ENCODE data around the gene RAB3IP. TPM values are rescaled to one million over a fixed set of nuclear protein-coding genes. Genes with fewer than 3 reads are reported as not detected.
"Not testable (repeated sequence)": the region's sequence is repeated elsewhere in the genome, so short reads cannot be mapped to it uniquely, and the experiment has no call there.

RAB3IP gene
- total RNA-seq, 2 donors from 2014 or later = 37.8 to 38.7 TPM

- peaks cover 2 to 10% of the 10 kb centered on the region in 2 donors for H3K9me3 Mint-ChIP-seq
- no peak overlapping the region for H3K27ac Mint-ChIP-seq
- no peaks in the 10 kb centered on the region for H3K4me1 Mint-ChIP-seq (ENCODE audit: low read depth)
- no peak overlapping the region for H3K4me3 Mint-ChIP-seq
- no peak for DNase-seq
- peaks cover 9 to 24% of the 10 kb centered on the region in 2 donors for H3K36me3 Mint-ChIP-seq (ENCODE audit: insufficient read depth in 2 of 2)
- ATAC-seq (replicated peaks in 1 of 2) = no peak
- no peaks in the 10 kb centered on the region for H3K27me3 Mint-ChIP-seq (ENCODE audit: low read depth)
Observed at GRCh38 chr12:69779928-69780327, 41.3 kb downstream of the RAB3IP start.

GRCh38 chr12:69783365-69783764 is 44.7 kb downstream of the RAB3IP start:
- ATAC-seq (replicated peaks in 1 of 2) = no peak
- peaks cover 12 to 35% of the 10 kb centered on the region in 2 donors for H3K36me3 Mint-ChIP-seq (ENCODE audit: insufficient read depth in 2 of 2)
- DNase-seq = no peak
- H3K4me1 Mint-ChIP-seq (ENCODE audit: low read depth) = no peaks in the 10 kb centered on the region
- H3K27ac Mint-ChIP-seq = no peak overlapping the region
- H3K4me3 Mint-ChIP-seq = no peak overlapping the region
- H3K9me3 Mint-ChIP-seq = peaks cover 2 to 10% of the 10 kb centered on the region in 2 donors
- no peaks in the 10 kb centered on the region for H3K27me3 Mint-ChIP-seq (ENCODE audit: low read depth)

GRCh38 chr12:69789351-69789750 is 50.7 kb downstream of the RAB3IP start:
- DNase-seq (no peak), ATAC-seq (replicated peaks in 1 of 2) (no peak)
- Mint-ChIP-seq H3K36me3 (ENCODE audit: insufficient read depth in 2 of 2) (peaks cover 20 to 42% of the 10 kb centered on the region in 2 donors), H3K4me3 (no peak overlapping the region), H3K4me1 (ENCODE audit: low read depth) (no peaks in the 10 kb centered on the region), H3K9me3 (peaks cover 9 to 14% of the 10 kb centered on the region in 2 donors), H3K27me3 (ENCODE audit: low read depth) (no peaks in the 10 kb centered on the region), H3K27ac (no peak overlapping the region)

- Mint-ChIP-seq H3K27me3 (ENCODE audit: low read depth) (no peaks in the 10 kb centered on the region), H3K4me3 (no peak overlapping the region), H3K9me3 (peaks cover 9 to 14% of the 10 kb centered on the region in 2 donors), H3K36me3 (ENCODE audit: insufficient read depth in 2 of 2) (peaks cover 21 to 43% of the 10 kb centered on the region in 2 donors), H3K4me1 (ENCODE audit: low read depth) (no peaks in the 10 kb centered on the region), H3K27ac (no peak overlapping the region)
- DNase-seq (no peak), ATAC-seq (replicated peaks in 1 of 2) (no peak)
Observed at GRCh38 chr12:69792533-69792932, 53.9 kb downstream of the RAB3IP start.

GRCh38 chr12:69807101-69807897 is 68.6 kb downstream of the RAB3IP start:
- not testable (repeated sequence) for ATAC-seq (replicated peaks in 1 of 2); H3K27ac Mint-ChIP-seq; H3K4me1 Mint-ChIP-seq (ENCODE audit: low read depth); H3K4me3 Mint-ChIP-seq; H3K9me3 Mint-ChIP-seq; DNase-seq; H3K27me3 Mint-ChIP-seq (ENCODE audit: low read depth)
- peaks cover 22 to 38% of the 10 kb centered on the region in 2 donors for H3K36me3 Mint-ChIP-seq (ENCODE audit: insufficient read depth in 2 of 2)

GRCh38 chr12:69810870-69811498 is 72.3 kb downstream of the RAB3IP start:
- no peak overlapping the region for H3K4me3 Mint-ChIP-seq
- ATAC-seq (replicated peaks in 1 of 2) = no peak
- DNase-seq = no peak
- peaks cover 18 to 32% of the 10 kb centered on the region in 2 donors for H3K36me3 Mint-ChIP-seq (ENCODE audit: insufficient read depth in 2 of 2)
- H3K4me1 Mint-ChIP-seq (ENCODE audit: low read depth) = no peaks in the 10 kb centered on the region
- no peaks in the 10 kb centered on the region for H3K27me3 Mint-ChIP-seq (ENCODE audit: low read depth)
- no peak overlapping the region for H3K27ac Mint-ChIP-seq
- H3K9me3 Mint-ChIP-seq = peaks cover 8 to 10% of the 10 kb centered on the region in 2 donors

- no peak overlapping the region for H3K27ac Mint-ChIP-seq
- no peaks in the 10 kb centered on the region for H3K9me3 Mint-ChIP-seq
- ATAC-seq (replicated peaks in 1 of 2) = no peak
- peaks cover 0 to 2% of the 10 kb centered on the region in 2 donors for H3K36me3 Mint-ChIP-seq (ENCODE audit: insufficient read depth in 2 of 2)
- no peaks in the 10 kb centered on the region for H3K27me3 Mint-ChIP-seq (ENCODE audit: low read depth)
- H3K4me1 Mint-ChIP-seq (ENCODE audit: low read depth) = no peaks in the 10 kb centered on the region
- no peak for DNase-seq
- H3K4me3 Mint-ChIP-seq = no peak overlapping the region
Observed at GRCh38 chr12:69816082-69816481, 77.4 kb downstream of the RAB3IP start.

- DNase-seq (no peak), ATAC-seq (replicated peaks in 1 of 2) (no peak)
- no peak overlapping the region for H3K4me3 Mint-ChIP-seq
- H3K9me3 Mint-ChIP-seq = no peaks in the 10 kb centered on the region
- no peak overlapping the region for H3K27ac Mint-ChIP-seq
- H3K36me3 Mint-ChIP-seq (ENCODE audit: insufficient read depth in 2 of 2) = peaks cover 0 to under 1% of the 10 kb centered on the region in 2 donors
- H3K27me3 Mint-ChIP-seq (ENCODE audit: low read depth) = peaks cover 7% of the 10 kb centered on the region
- H3K4me1 Mint-ChIP-seq (ENCODE audit: low read depth) = no peaks in the 10 kb centered on the region
Observed at GRCh38 chr12:69821032-69821455, 82.4 kb downstream of the RAB3IP start.

- H3K4me3 Mint-ChIP-seq = no peak overlapping the region
- DNase-seq (no peak), ATAC-seq (replicated peaks in 1 of 2) (no peak)
- no peaks in the 10 kb centered on the region for H3K36me3 Mint-ChIP-seq (ENCODE audit: insufficient read depth in 2 of 2)
- no peaks in the 10 kb centered on the region for H3K4me1 Mint-ChIP-seq (ENCODE audit: low read depth)
- no peaks in the 10 kb centered on the region for H3K9me3 Mint-ChIP-seq
- H3K27ac Mint-ChIP-seq = no peak overlapping the region
- peaks cover 7% of the 10 kb centered on the region for H3K27me3 Mint-ChIP-seq (ENCODE audit: low read depth)
Observed at GRCh38 chr12:69821456-69822159, 82.9 kb downstream of the RAB3IP start.

GRCh38 chr12:69822201-69822860 is 83.7 kb downstream of the RAB3IP start:
- Mint-ChIP-seq H3K4me1 (ENCODE audit: low read depth) (no peaks in the 10 kb centered on the region), H3K4me3 (no peak overlapping the region), H3K27me3 (ENCODE audit: low read depth) (peaks cover 7% of the 10 kb centered on the region), H3K27ac (no peak overlapping the region), H3K36me3 (ENCODE audit: insufficient read depth in 2 of 2) (no peaks in the 10 kb centered on the region), H3K9me3 (no peaks in the 10 kb centered on the region)
- ATAC-seq (replicated peaks in 1 of 2) (no peak), DNase-seq (no peak)

GRCh38 chr12:69824028-69824427 is 85.4 kb downstream of the RAB3IP start:
- ATAC-seq (replicated peaks in 1 of 2) (no peak), DNase-seq (no peak)
- Mint-ChIP-seq H3K27ac (no peak overlapping the region), H3K9me3 (no peaks in the 10 kb centered on the region), H3K36me3 (ENCODE audit: insufficient read depth in 2 of 2) (no peaks in the 10 kb centered on the region), H3K27me3 (ENCODE audit: low read depth) (peaks cover 8% of the 10 kb centered on the region), H3K4me1 (ENCODE audit: low read depth) (no peaks in the 10 kb centered on the region), H3K4me3 (no peak overlapping the region)

- no peak for ATAC-seq (replicated peaks in 1 of 2)
- H3K36me3 Mint-ChIP-seq (ENCODE audit: insufficient read depth in 2 of 2) = no peaks in the 10 kb centered on the region
- no peaks in the 10 kb centered on the region for H3K4me1 Mint-ChIP-seq (ENCODE audit: low read depth)
- no peak within 1 kb of the TSS for H3K27ac Mint-ChIP-seq
- no peaks in the 10 kb centered on the region for H3K9me3 Mint-ChIP-seq
- DNase-seq = no peak
- H3K27me3 Mint-ChIP-seq (ENCODE audit: low read depth) = peaks cover 17% of the 10 kb centered on the region
- H3K4me3 Mint-ChIP-seq = no peak within 1 kb of the TSS
Observed at GRCh38 chr12:69824966-69825560, 86.4 kb downstream of the RAB3IP start, which contains the start of gene MYRFL. Gene MYRFL (plus strand): TSS chr12:69825227. CDS start chr12:69825518, 291 bp downstream.
